ENCODE data around the gene TMEM14B.
A peak's percentile ranks its signal among the peaks of the same experiment; 100 is the strongest.
"Not testable (repeated sequence)": the region's sequence is repeated elsewhere in the genome, so short reads cannot be mapped to it uniquely, and the experiment has no call there.

TMEM14B gene

GRCh38 chr6:10745116-10745515 is 2.5 kb upstream of the TMEM14B start:
- DNase-seq: no peak

DNA sequence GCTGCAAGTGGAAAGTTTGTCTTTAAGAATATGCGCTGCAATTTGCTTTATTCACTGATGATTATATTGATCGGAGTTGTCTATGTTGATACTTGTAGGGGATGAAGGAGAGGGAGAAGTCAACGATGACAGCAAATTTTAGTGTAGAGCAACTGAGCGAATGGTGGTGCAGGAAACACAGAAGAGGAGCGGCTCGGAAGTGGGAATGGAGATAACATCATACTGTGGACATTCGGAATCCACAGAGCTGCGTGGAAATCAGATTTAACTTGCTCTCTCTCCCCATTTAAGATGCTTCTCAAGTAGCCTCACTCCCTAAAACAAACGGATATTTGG is 722 bp upstream of the TMEM14B start:
- DNase-seq: peak in 1 of 58 donors; percentile 30

GRCh38 chr6:10749734-10750133 is 2.1 kb downstream of the TMEM14B start:
- no peak for DNase-seq

DNA sequence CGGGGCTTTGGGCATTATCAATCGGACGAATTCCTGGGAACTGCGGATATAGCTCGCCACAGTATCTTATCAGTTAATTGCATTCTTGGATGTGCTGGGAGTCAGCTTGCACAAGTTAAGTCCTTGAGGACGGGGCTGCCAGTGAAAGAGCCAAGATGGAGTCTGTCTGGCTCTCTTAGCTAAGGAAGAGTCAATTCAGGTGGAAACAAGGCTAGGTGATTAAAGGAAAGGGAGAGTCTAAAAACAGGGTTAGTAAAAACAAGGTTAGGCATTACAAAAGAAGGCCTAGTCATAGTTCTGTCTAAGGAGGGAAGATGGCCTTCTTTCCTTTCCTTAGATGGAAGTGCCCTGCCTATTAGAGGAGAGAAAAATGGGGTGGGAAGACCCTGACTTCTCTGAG is 3.0 kb downstream of the TMEM14B start:
- not testable (repeated sequence) for DNase-seq

DNA sequence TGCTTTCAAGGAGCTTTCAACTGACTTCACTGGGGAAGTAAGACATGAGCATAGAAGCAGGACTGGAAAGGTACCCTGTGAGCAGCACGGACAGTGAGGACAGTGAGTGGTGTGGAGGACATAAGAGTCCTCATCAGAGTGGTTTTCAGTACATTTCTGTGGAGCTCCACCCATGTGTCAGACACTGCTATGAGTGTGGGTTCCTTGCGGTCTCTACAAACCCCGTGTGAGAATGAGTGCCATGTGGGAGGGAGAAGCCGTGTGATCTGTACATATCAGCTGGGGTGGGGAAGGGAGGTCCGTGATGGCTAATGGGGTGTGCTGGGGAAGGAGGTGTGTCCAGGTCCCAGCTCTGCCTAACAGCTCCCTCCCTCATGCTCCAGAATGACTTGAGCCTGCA is 4.2 kb downstream of the TMEM14B start:
- DNase-seq: not testable (repeated sequence)

DNA sequence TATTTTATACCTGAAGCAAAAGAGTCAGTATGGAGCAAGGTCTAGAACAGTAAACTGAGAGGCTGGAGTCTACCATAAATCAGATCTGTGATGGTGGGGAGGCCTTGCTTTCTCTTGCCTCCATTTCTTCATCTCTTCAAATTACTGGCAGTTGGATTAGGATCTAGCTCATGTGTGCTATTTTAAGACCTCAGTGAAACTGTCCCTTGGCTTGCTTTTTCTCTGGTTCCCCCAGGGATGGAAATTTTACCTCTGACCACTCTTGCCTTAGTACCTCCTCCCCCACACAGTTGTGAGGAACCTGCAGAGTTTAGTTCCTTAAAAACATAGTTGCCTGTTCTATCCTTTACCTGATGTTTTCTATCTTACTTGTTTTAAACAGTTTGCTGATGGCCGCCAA is 8.5 kb downstream of the TMEM14B start:
- no peak for DNase-seq

DNA sequence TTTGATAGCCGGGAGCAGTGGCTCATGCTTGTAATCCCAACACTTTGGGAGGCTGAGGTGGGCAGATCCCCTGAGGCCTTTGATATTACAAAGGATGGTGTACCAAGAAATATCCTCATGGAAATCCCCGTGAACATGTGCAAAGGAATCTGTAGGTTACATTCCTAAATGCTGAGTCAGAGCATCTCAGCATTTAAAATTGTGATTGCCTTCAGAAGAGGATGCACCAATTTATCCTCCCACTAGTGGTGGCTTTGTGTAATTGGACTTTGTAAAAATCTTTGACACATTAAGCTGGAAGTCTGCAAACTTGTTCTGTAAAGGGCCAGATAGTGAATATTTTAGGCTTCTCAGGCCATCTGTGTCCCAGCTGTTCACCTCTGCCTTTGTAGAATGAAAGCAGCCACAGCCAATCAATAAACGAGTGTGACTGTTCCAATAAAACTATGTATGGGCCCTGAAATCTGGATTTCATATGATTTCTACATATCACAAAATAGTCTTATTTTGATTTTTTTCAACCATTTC is 11.8 kb downstream of the TMEM14B start:
- peak in 3 of 58 donors; percentile 0 to 32 (median 19) for DNase-seq

DNA sequence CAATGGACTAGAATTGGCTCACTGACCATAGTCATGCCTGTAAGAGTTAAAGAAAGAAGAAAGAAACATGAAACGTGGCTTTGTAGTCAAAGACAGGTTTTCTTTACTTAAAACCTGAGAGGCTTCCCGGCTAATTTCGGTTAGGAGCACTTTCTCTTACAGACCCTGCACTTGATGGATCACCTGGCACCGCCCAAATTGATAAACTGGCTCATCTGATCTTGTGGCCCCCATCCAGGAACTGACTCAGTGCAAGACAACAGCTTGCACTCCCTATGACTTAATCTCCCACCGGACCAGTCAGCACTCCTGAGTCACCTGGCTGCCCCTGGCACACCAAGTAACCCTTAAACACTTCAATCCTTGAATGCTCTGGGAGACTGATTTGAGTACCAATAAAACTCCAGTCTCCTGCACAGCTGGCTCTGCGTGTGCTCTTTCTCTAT is 12.3 kb downstream of the TMEM14B start:
- peak in 1 of 58 donors; percentile 4 for DNase-seq

DNA sequence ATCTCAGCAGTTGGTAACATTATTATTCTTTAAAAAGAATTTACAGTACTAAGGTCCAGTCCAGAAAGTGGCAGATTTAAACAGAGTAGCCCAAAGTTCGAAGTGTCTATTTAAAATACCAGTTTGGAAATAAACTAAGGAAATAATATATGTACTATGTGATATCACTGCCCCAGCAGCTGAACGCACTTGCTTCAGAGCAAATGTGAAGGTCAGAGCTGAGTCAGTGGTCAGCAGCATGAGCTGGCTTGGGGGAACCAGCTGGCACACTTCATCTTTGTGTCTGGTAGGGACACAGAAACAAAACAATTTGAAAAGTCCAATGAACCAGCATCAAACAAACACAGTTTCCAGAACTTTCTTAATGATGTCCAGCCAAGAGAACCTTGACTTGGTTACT is 15.4 kb downstream of the TMEM14B start:
- DNase-seq: no peak

DNA sequence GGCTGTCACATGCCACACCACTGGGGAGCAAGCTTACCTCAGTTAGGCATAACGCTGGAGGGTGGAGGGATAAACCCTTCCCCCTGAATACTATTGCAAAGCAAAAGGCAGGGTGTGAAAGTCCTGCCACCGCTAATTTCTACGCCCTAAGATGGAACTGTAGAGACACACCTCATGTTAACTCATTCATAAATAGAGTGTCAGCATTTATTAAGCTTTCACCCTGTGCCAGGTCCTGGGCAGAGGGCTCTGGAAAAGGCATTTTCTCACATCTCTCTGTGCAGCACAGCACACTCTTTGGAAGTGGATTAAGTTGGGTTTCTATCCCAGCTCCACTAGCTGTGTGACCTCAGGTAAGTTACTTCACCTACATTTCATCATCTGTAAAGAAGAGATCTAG is 21.8 kb downstream of the TMEM14B start:
- DNase-seq: no peak

DNA sequence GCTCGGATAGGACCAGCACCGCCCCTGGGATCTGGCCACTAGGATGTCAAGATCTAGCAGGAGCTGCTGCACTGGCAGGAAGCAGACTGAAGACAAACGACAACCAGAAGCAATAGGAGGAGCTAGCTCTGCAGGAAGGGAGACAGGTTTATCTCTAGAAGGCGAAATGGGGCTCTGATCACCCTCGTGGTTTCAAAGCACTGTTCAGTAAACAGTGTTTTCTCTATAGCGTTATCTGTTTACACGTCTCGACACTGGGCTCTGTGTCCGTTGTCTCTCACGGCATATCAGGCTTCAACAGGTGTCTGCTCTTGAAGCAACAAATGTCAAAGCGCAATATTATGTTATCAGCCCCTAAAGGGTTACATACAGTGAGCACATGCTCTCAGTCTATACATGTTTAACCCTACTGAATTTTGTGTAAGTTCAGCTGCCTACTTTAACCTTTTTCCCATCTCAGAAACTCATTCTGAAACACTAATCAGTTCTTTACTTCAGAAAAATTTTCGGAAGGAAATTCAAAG is 23.8 kb downstream of the TMEM14B start:
- DNase-seq: no peak

GRCh38 chr6:10778230-10778629 is 30.6 kb downstream of the TMEM14B start:
- DNase-seq: no peak

GRCh38 chr6:10779076-10779475 is 31.5 kb downstream of the TMEM14B start:
- DNase-seq: no peak

GRCh38 chr6:10791673-10792072 is 44.1 kb downstream of the TMEM14B start:
- DNase-seq: no peak

DNA sequence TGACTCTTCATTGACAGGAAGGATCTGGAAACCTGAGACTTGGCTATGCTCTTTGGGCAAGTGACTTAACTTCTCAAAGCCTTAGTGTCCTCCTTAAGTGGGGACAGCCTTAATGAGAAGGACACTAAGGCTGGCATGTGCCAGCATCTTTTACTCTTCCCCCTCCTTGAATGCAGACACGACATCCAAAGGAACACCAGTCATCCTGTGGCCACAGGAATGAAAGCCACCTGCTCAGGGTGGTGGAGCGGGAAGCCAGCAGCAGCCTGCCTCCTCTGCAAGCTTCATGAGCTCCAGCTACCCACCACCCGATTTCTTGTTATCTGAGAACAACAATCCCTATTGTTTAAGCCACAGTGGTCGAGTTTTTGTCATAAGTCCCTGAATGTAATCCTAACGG is 44.5 kb downstream of the TMEM14B start:
- no peak for DNase-seq

- DNase-seq: no peak
Observed at GRCh38 chr6:10793035-10793434, 45.4 kb downstream of the TMEM14B start.

DNA sequence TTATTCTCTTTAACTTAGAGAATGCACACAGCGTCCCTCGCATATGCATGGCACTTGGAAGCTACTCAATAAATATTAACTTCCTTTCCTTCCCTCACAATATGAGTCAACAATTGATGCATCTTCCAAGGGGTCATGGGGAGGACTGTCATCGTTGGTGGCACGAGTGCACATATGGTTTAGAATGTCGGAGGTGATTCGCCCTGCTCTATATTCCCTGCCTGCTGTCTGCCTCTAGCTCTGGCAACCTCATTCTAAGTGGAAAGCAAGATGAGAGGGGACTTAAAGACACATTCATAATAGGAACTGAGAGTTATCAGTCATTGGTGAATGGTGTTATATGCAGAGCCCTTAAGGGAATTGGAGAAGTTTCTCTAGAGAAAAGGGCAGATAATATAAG is 46.1 kb downstream of the TMEM14B start:
- no peak for DNase-seq

DNA sequence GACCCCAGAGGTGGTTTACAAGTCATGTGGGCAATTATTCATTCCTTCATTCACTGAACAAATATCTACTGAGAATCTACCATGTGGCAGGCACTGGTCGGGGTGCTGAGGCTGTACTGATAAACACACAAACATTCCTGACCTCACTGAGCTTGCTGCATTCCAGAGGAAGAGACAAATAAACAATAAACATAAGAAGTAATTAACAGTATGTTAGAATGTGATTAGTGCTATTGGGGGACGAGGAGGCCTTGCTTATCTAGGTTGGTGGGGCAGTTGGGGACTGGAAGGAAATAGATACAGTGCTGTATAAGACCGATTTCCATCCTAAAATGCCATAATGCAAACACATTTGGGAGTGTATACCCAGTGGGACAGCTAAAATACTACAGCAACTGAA is 46.6 kb downstream of the TMEM14B start:
- DNase-seq: no peak

DNA sequence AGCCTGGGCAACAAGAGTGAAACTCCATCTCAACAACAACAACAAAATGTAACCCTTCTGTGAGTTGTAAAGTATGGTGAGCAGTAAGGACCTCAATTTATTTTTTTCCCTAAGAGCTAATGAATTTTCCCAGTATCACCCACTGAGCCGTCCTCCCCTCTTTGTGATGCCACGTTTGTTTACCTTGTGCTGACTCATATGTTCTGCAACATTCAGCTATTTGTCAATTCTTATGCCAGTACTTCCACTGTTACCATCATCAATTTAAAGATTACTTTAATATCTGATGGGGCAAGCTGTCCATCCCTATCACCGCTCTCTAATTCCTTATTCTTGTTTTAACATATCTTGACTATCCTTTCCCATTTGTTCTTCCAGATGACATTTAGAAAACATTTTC is 53.2 kb downstream of the TMEM14B start:
- DNase-seq: no peak

DNA sequence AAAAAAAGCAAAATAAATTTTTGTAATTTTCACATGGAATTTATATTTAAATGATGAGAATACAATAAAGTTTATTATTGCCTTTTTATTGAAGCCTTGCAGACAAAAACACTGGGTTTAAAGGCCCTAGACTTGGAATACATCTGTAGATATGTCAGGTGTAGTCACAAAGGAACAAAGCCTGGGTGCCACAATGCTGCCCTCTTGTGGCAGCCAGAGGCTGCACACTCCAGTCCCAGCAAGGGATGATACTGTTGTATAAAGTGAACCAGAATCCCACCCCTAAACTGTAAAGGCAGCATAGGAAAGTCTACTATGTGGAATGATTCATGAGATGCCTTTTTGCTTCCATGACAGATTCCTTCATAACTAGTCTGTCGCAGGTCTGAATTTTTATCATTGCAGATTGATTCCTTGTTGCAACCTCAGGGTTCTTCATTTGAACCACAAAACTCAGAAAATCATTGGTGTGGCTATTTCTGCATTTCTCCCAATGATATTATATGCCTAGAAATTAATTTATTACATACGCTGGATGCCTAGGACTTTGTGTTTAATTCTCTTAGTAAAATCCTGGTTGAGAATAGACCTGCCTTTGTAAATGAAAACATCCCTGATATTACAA is 53.7 kb downstream of the TMEM14B start:
- DNase-seq: peak in 45 of 58 donors; percentile 0 to 63 (median 19)

Measured in anterior cingulate cortex (tissue), 58 donors.